Osteocyte (in vitro differentiated cells): ENCODE results near the gene GJA4. TPM values are rescaled to one million over a fixed set of nuclear protein-coding genes. Genes with fewer than 3 reads are reported as not detected.

Experiments used
- DNase-seq: peaks from one replicate; pipeline ENCODE4 v3.0.0; 2021; ENCODE audit warnings: mixed read lengths; ENCODE audit not compliant: unreplicated experiment; ENCODE audit errors: extremely low spot score
- H3K27ac Mint-ChIP-seq: one replicate; pipeline ENCODE4 v1.8.0; 2021; ENCODE audit warnings: mild to moderate bottlenecking, mixed read lengths; ENCODE audit not compliant: unreplicated experiment
- H3K27me3 Mint-ChIP-seq: one replicate; pipeline ENCODE4 v1.8.0; 2021; ENCODE audit warnings: mixed read lengths; ENCODE audit not compliant: unreplicated experiment
- H3K36me3 Mint-ChIP-seq: one replicate; pipeline ENCODE4 v1.8.0; 2021; ENCODE audit warnings: mixed read lengths; ENCODE audit not compliant: unreplicated experiment
- H3K4me1 Mint-ChIP-seq: one replicate; pipeline ENCODE4 v1.8.0; 2021; ENCODE audit warnings: mixed read lengths; ENCODE audit not compliant: unreplicated experiment
- H3K4me3 Mint-ChIP-seq: one replicate; pipeline ENCODE4 v1.8.0; 2021; ENCODE audit warnings: mild to moderate bottlenecking, moderate library complexity, mixed read lengths; ENCODE audit not compliant: unreplicated experiment
- H3K9me3 Mint-ChIP-seq: one replicate; pipeline ENCODE4 v1.8.0; 2021; ENCODE audit warnings: mixed read lengths; ENCODE audit not compliant: unreplicated experiment
- total RNA-seq: library from RNA; stranded (reverse); gene quantifications from 2 replicates; pipeline ENCODE4 v1.2.1, GENCODE V29; 2021
- TF ChIP-seq, protein P1 (sequence below): fragments of 200-600 bp; sonication (generic); IDR thresholded peaks from 2 replicates; pipeline ENCODE4 v1.5.0; 2021; ENCODE audit warnings: antibody characterized with exemption, mild to moderate bottlenecking, moderate library complexity

GJA4 gene
- total RNA-seq, 1 donor from 2014 or later: not detected

GRCh38 chr1:34754964-34755637 lies 37.7 kb upstream of the GJA4 start, which contains the start of gene GJB5:
Gene GJB5, plus strand, starts transcription at chr1:34755047. Its CDS starts 2,284 bp downstream, at chr1:34757331.
- Mint-ChIP-seq H3K4me1 (no peaks in the 10 kb centered on the region), H3K27ac (no peak within 1 kb of the TSS), H3K36me3 (no peaks in the 10 kb centered on the region), H3K9me3 (peaks cover 5% of the 10 kb centered on the region), H3K4me3 (no peak within 1 kb of the TSS), H3K27me3 (no peaks in the 10 kb centered on the region)
- no peak for DNase-seq
- TF ChIP-seq, protein P1, sequence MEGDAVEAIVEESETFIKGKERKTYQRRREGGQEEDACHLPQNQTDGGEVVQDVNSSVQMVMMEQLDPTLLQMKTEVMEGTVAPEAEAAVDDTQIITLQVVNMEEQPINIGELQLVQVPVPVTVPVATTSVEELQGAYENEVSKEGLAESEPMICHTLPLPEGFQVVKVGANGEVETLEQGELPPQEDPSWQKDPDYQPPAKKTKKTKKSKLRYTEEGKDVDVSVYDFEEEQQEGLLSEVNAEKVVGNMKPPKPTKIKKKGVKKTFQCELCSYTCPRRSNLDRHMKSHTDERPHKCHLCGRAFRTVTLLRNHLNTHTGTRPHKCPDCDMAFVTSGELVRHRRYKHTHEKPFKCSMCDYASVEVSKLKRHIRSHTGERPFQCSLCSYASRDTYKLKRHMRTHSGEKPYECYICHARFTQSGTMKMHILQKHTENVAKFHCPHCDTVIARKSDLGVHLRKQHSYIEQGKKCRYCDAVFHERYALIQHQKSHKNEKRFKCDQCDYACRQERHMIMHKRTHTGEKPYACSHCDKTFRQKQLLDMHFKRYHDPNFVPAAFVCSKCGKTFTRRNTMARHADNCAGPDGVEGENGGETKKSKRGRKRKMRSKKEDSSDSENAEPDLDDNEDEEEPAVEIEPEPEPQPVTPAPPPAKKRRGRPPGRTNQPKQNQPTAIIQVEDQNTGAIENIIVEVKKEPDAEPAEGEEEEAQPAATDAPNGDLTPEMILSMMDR: no peak

GRCh38 chr1:34755961-34756360 lies 36.8 kb upstream of the GJA4 start:
- Mint-ChIP-seq H3K36me3 (no peaks in the 10 kb centered on the region), H3K9me3 (peaks cover 5% of the 10 kb centered on the region), H3K27me3 (no peaks in the 10 kb centered on the region), H3K4me1 (no peaks in the 10 kb centered on the region), H3K4me3 (no peak overlapping the region), H3K27ac (no peak overlapping the region)
- TF ChIP-seq, protein P1: no peak
- no peak for DNase-seq

- H3K4me1 Mint-ChIP-seq: no peaks in the 10 kb centered on the region
- H3K9me3 Mint-ChIP-seq: peaks cover 5% of the 10 kb centered on the region
- no peak for DNase-seq
- no peaks in the 10 kb centered on the region for H3K27me3 Mint-ChIP-seq
- no peaks in the 10 kb centered on the region for H3K36me3 Mint-ChIP-seq
- TF ChIP-seq, protein P1: no peak
- no peak overlapping the region for H3K27ac Mint-ChIP-seq
- H3K4me3 Mint-ChIP-seq: no peak overlapping the region
These were observed 35.4 kb upstream of the GJA4 start for GRCh38 chr1:34757386-34757785.

GRCh38 chr1:34758751-34759150 lies 34.0 kb upstream of the GJA4 start:
- Mint-ChIP-seq H3K9me3 (peaks cover under 1% of the 10 kb centered on the region), H3K27me3 (no peaks in the 10 kb centered on the region), H3K4me3 (no peak overlapping the region), H3K27ac (no peak overlapping the region), H3K4me1 (no peaks in the 10 kb centered on the region), H3K36me3 (no peaks in the 10 kb centered on the region)
- DNase-seq: no peak
- TF ChIP-seq, protein P1: no peak

- no peaks in the 10 kb centered on the region for H3K36me3 Mint-ChIP-seq
- H3K4me1 Mint-ChIP-seq: no peaks in the 10 kb centered on the region
- no peaks in the 10 kb centered on the region for H3K27me3 Mint-ChIP-seq
- TF ChIP-seq, protein P1: no peak
- DNase-seq: no peak
- no peak within 1 kb of the TSS for H3K27ac Mint-ChIP-seq
- H3K9me3 Mint-ChIP-seq: no peaks in the 10 kb centered on the region
- H3K4me3 Mint-ChIP-seq: no peak within 1 kb of the TSS
These were observed 33.1 kb upstream of the GJA4 start, which contains the start of gene GJB4 for GRCh38 chr1:34759503-34760357. Gene GJB4, plus strand, starts transcription at chr1:34759740. Its CDS starts 1,515 bp downstream, at chr1:34761255.
